GM23338 (cell line): ENCODE results near the gene SP140L. TPM values are rescaled to one million over a fixed set of nuclear protein-coding genes. Genes with fewer than 3 reads are reported as not detected.

Source experiments
- ATAC-seq: fragments of 200-7000 bp; cut with Tn5 transposase; 3 replicates; pipeline ENCODE4 v1.9.1; 2020
- DNase-seq: peaks from one replicate; pipeline ENCODE4 v3.0.0-alpha.2; 2015; ENCODE audit warnings: low spot score
- H2AFZ ChIP-seq: fragments of 200-600 bp; sonication (generic); 2 replicates; pipeline ENCODE4 v1.8.0; 2016; ENCODE audit warnings: antibody characterized with exemption, mild to moderate bottlenecking, moderate library complexity
- H3F3A ChIP-seq: fragments of 200-600 bp; sonication (generic); replicated peaks from 2 replicates; pipeline ENCODE4 v1.8.0; 2017; ENCODE audit warnings: antibody characterized with exemption, mixed run types, low read depth
- H3K27ac ChIP-seq: fragments of 200-600 bp; sonication (generic); 2 replicates; pipeline ENCODE4 v1.6.1; 2016; ENCODE audit warnings: low read depth
- H3K27me3 ChIP-seq: fragments of 200-600 bp; sonication (generic); 2 replicates; pipeline ENCODE4 v1.8.0; 2016; ENCODE audit warnings: mild to moderate bottlenecking, mixed run types, moderate library complexity; ENCODE audit not compliant: insufficient read depth
- H3K36me3 ChIP-seq: fragments of 200-600 bp; sonication (generic); 2 replicates; pipeline ENCODE4 v1.8.0; 2016; ENCODE audit warnings: mild to moderate bottlenecking; ENCODE audit not compliant: insufficient read depth
- H3K4me1 ChIP-seq: fragments of 200-600 bp; sonication (generic); 2 replicates; pipeline ENCODE4 v1.8.0; 2016; ENCODE audit warnings: mild to moderate bottlenecking, moderate library complexity; ENCODE audit not compliant: insufficient read depth
- H3K4me2 ChIP-seq: fragments of 200-600 bp; sonication (generic); 2 replicates; pipeline ENCODE4 v1.7.1; 2017; ENCODE audit warnings: mixed run types
- H3K4me3 ChIP-seq: fragments of 200-600 bp; sonication (generic); 2 replicates; pipeline ENCODE4 v1.6.1; 2016; ENCODE audit warnings: mixed run types
- H3K79me2 ChIP-seq: fragments of 200-600 bp; sonication (generic); replicated peaks from 2 replicates; pipeline ENCODE4 v1.8.0; 2017; ENCODE audit warnings: mild to moderate bottlenecking; ENCODE audit not compliant: insufficient read depth
- H3K9me2 ChIP-seq: fragments of 200-600 bp; sonication (generic); 2 replicates; pipeline ENCODE4 v1.8.0; 2017; ENCODE audit not compliant: insufficient read depth
- H4K20me1 ChIP-seq: fragments of 200-600 bp; sonication (generic); replicated peaks from 2 replicates; pipeline ENCODE4 v1.8.0; 2017; ENCODE audit warnings: mild to moderate bottlenecking; ENCODE audit not compliant: insufficient read depth
- H3K27ac Mint-ChIP-seq: 2 replicates; pipeline ENCODE4 v1.8.0; 2020; ENCODE audit warnings: inconsistent platforms, mild to moderate bottlenecking, moderate library complexity, mixed read lengths
- H3K27me3 Mint-ChIP-seq: 3 replicates; pipeline ENCODE4 v1.8.0; 2022; ENCODE audit warnings: low read depth, mild to moderate bottlenecking, moderate library complexity, mixed read lengths, inconsistent platforms; ENCODE audit not compliant: insufficient read depth, poor library complexity
- H3K36me3 Mint-ChIP-seq: 3 replicates; pipeline ENCODE4 v1.8.0; 2021; ENCODE audit warnings: low read depth, mild to moderate bottlenecking, inconsistent platforms, moderate library complexity, mixed read lengths
- H3K4me1 Mint-ChIP-seq: 3 replicates; pipeline ENCODE4 v1.8.0; 2020; ENCODE audit warnings: mild to moderate bottlenecking, inconsistent platforms, mixed read lengths
- H3K4me3 Mint-ChIP-seq: 3 replicates; pipeline ENCODE4 v1.8.0; 2021; ENCODE audit warnings: moderate library complexity, mild to moderate bottlenecking, inconsistent platforms, mixed read lengths
- H3K9me3 Mint-ChIP-seq: 3 replicates; pipeline ENCODE4 v1.8.0; 2020; ENCODE audit warnings: moderate library complexity, mild to moderate bottlenecking, inconsistent platforms, mixed read lengths
- CREB1 ChIP-seq: fragments of 250-450 bp; sonication (Bioruptor Pico); IDR thresholded peaks from 2 replicates; pipeline ENCODE4 v1.5.0; 2020; ENCODE audit warnings: low read depth, mild to moderate bottlenecking, moderate library complexity
- CTCF ChIP-seq, 2 experiments: fragments of 200-600 bp in 1 of 2; sonication (generic) in 1 of 2; conservative IDR thresholded peaks; 2 replicates each; pipeline versions ENCODE4 v1.5.1 to v1.6.1; 2016 to 2017; ENCODE audit warnings: antibody characterized with exemption in 2 of 2, low read depth in 2 of 2, mild to moderate bottlenecking in 2 of 2, moderate library complexity in 1 of 2
- EZH2 ChIP-seq: fragments of 200-600 bp; sonication (generic); IDR thresholded peaks from one replicate; pipeline ENCODE4 v1.8.0; 2017; ENCODE audit warnings: antibody characterized with exemption, mild to moderate bottlenecking, low read depth; ENCODE audit not compliant: unreplicated experiment
- EZH2phosphoT487 ChIP-seq: fragments of 200-600 bp; sonication (generic); IDR thresholded peaks from one replicate; pipeline ENCODE4 v1.8.1; 2018; ENCODE audit warnings: antibody characterized with exemption; ENCODE audit not compliant: unreplicated experiment
- JUNB ChIP-seq: IDR thresholded peaks from one replicate; pipeline ENCODE4 v1.6.1; 2016; ENCODE audit warnings: antibody characterized with exemption; ENCODE audit not compliant: unreplicated experiment
- NANOG ChIP-seq: IDR thresholded peaks from 2 replicates; pipeline ENCODE4 v1.6.1; 2016; ENCODE audit warnings: antibody characterized with exemption, borderline replicate concordance
- POLR2AphosphoS5 ChIP-seq: IDR thresholded peaks from 2 replicates; pipeline ENCODE4 v1.6.1; 2016; ENCODE audit warnings: antibody characterized with exemption, low read depth
- REST ChIP-seq: IDR thresholded peaks from one replicate; pipeline ENCODE4 v1.6.1; 2018; ENCODE audit warnings: antibody characterized with exemption; ENCODE audit not compliant: unreplicated experiment
- STAT1 ChIP-seq: IDR thresholded peaks from one replicate; pipeline ENCODE4 v1.6.1; 2016; ENCODE audit warnings: antibody characterized with exemption; ENCODE audit not compliant: unreplicated experiment
- ZNF114 ChIP-seq: fragments of 250-450 bp; sonication (Bioruptor Pico); IDR thresholded peaks from 2 replicates; pipeline ENCODE4 v1.5.0; 2020; ENCODE audit warnings: mild to moderate bottlenecking, moderate library complexity
- ZNF331 ChIP-seq: fragments of 250-450 bp; sonication (Bioruptor Pico); IDR thresholded peaks from 2 replicates; pipeline ENCODE4 v1.5.0; 2020; ENCODE audit warnings: low read depth, mild to moderate bottlenecking, moderate library complexity
- ZNF462 ChIP-seq: fragments of 250-450 bp; sonication (Bioruptor Pico); IDR thresholded peaks from 2 replicates; pipeline ENCODE4 v1.5.0; 2020; ENCODE audit warnings: mild to moderate bottlenecking, moderate library complexity
- polyA plus RNA-seq: library from polyadenylated mRNA; unstranded; fragments of >200 nt; fragmentation: Nextera tagmentation; extraction: Ambion mirVana; gene quantifications from 2 replicates; pipeline ENCODE4 v1.2.1, GENCODE V29; 2016
- total RNA-seq: library from RNA; depleted of rRNA; stranded (reverse); fragments of >200 nt; shearing (Covaris generic); gene quantifications from 2 replicates; pipeline ENCODE4 v1.2.3, GENCODE V29; 2014
- TF ChIP-seq, protein P1 (sequence below): IDR thresholded peaks from 2 replicates; pipeline ENCODE4 v1.6.1; 2016; ENCODE audit warnings: antibody characterized with exemption

Gene SP140L
- total and polyA plus RNA-seq, 2 experiments from 2014 or later = 1.3 to 1.7 TPM

DNA sequence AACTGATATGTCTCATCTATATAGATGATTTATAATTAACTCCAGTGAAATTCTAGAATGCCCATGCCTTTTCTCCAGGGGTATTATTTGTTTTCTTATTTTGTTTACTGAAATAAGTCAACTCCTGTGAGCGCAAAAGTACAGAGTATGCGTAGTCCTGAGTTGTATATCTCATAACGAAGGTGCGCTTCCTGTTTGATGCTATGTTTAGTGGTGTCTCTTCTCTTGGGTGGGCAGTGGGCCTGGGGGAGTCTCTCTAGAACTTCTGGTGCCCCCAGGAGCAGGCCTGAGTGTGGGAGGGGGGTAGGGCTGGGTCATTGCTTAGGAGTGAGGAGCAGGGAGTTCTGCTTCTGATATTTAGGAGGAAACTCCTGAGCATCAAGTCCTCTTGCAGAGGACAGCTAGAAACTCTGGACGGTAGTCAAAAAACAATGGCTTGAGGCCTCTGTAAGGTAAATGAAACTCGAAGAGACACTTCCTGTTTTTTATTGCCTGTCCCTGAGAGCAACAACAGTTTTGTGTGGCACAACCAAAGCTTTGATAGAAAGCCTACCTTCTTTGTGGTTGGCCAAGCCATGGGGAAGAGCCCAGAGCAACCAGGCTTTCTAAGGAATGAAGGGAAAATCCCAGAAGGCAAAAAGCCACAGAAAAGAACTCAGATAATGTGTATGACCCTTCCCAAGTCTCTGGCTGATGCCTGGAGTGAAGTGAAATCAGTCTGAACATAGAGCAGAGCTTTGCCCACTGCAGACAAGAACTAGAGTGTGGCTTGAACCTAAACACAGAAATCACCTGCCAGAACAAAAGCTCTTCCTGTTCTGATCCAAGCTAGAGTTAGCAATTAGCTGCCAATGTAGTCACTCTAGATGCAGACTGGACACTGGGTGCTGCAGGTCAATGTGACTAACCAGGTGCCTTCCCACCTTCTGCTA lies 8.5 kb upstream of the SP140L start:
- no peaks in the 10 kb centered on the region for H3K4me1 Mint-ChIP-seq
- Histone ChIP-seq H3K9me2 (0 out of 2 replicates have a peak, but pooled peaks cover 4% of the 10 kb centered on the region), H3K27ac (no peak overlapping the region), H3K36me3 (no peaks in the 10 kb centered on the region; the same call in 1 of the 2 replicates), H3K27me3 (no peaks in the 10 kb centered on the region), H3K4me1 (no peaks in the 10 kb centered on the region), H3K4me3 (no peak overlapping the region), H3K79me2 (no peaks in the 10 kb centered on the region), H3F3A (no peaks in the 10 kb centered on the region), H2AFZ (no peak overlapping the region), H4K20me1 (no peaks in the 10 kb centered on the region), H3K4me2 (no peak overlapping the region)
- no peak overlapping the region for H3K27ac Mint-ChIP-seq
- no peak for DNase-seq
- peaks cover 3% of the 10 kb centered on the region for H3K27me3 Mint-ChIP-seq
- ATAC-seq = no peak
- H3K9me3 Mint-ChIP-seq = peaks cover 30% of the 10 kb centered on the region
- H3K4me3 Mint-ChIP-seq = no peak overlapping the region
- TF ChIP-seq POLR2AphosphoS5 (no peak), NANOG (no peak), CTCF (conservative IDR thresholded peaks at IDR 0.05; ENCODE audit: low read depth in 2 of 2) (no peak), JUNB (no peak), ZNF462 (no peak), REST (no peak), CREB1 (no peak), ZNF331 (CRISPR knock-in tag) (no peak), STAT1 (no peak), ZNF114 (no peak), EZH2 (no peak), EZH2phosphoT487 (no peak)
- TF ChIP-seq, protein P1, sequence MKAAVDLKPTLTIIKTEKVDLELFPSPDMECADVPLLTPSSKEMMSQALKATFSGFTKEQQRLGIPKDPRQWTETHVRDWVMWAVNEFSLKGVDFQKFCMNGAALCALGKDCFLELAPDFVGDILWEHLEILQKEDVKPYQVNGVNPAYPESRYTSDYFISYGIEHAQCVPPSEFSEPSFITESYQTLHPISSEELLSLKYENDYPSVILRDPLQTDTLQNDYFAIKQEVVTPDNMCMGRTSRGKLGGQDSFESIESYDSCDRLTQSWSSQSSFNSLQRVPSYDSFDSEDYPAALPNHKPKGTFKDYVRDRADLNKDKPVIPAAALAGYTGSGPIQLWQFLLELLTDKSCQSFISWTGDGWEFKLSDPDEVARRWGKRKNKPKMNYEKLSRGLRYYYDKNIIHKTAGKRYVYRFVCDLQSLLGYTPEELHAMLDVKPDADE = no peak
- peaks cover 15% of the 10 kb centered on the region for H3K36me3 Mint-ChIP-seq
